Glomerular endothelial cell (primary cell): Measurements from ENCODE around the gene MAP7D3. TPM values are rescaled to one million over a fixed set of nuclear protein-coding genes. Genes with fewer than 3 reads are reported as not detected.
A peak's percentile ranks its signal among the peaks of the same experiment; 100 is the strongest.
"Not testable (repeated sequence)": the region's sequence is repeated elsewhere in the genome, so short reads cannot be mapped to it uniquely, and the experiment has no call there.

Experiments used
- DNase-seq: peaks from one replicate; pipeline ENCODE4 v3.0.0-alpha.2; 2011; ENCODE audit warnings: low read depth, low spot score; ENCODE audit errors: extremely low read depth
- total RNA-seq: library from RNA; depleted of rRNA; stranded (reverse); fragments of >200 nt; gene quantifications from 2 replicates; pipeline ENCODE4 v1.2.3, GENCODE V29; 2015

The MAP7D3 gene
- total RNA-seq, 1 donor from 2014 or later = 29.6 TPM

DNA sequence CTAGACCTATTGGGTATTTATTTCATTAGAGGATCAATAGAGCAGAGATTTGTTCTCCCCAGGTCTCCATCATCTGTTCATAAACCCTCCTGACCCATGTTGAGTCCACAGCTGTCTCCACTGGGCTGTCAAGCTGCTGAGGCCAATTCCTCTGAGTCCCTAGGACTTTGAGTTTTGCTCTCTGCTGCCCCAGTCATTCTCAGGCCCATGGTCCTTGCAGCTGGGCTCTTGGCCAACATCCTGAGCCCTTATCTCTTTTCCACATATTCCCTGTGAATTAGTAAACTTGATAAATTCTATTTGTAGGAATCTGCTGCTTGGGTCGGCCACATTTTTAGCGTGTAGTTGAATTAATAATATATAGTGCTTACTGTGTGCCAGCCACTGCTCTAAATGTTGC lies 62.0 kb downstream of the MAP7D3 start:
- DNase-seq = no peak

DNA sequence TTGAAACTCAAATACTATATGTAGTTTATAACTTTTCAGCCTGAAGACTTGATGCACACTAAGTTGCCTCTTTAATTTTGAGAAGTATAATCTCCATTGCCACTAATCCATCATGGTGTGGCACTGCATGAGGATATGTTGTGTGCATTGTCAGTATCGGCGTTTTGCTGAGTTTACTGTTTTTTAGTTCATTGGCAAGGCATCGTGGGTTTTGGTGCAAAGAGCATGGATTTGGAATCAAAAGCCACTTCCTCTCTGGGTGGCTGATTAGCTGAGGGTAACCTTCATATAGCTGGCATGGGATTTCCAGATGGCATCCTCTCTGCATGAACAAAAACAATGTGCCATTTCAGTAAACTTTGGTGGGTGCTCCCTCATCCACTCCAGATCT lies 65.2 kb downstream of the MAP7D3 start:
- no peak for DNase-seq

DNA sequence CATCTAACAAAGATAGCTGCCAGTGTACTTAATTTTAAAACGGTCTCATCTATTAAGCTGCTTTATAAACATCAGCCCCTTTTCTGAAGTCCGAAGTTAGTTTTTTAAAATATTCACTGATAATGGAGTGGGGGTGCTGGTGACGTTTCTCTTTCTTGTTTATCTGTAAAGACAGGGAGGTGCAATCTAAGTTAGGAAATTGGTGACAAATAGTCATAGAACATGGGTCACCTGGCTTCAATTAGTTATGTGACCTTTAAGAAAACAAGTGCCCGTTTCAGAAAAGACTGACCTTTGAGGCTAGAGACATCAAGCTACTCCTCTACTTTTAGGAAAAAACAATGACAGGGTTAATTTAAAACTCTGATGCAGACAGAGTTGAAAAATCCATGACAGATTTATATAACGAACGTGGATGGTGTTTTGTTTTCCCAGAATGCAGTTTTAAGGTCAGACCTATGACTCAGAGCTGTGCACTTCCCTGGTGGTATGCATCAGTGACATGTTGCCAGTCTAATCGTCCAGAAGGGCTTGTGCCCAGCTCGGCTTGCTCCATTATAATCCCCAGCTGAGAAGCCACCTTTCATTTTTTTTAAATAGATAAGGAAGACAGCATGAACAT lies 65.7 kb downstream of the MAP7D3 start:
- no peak for DNase-seq

DNA sequence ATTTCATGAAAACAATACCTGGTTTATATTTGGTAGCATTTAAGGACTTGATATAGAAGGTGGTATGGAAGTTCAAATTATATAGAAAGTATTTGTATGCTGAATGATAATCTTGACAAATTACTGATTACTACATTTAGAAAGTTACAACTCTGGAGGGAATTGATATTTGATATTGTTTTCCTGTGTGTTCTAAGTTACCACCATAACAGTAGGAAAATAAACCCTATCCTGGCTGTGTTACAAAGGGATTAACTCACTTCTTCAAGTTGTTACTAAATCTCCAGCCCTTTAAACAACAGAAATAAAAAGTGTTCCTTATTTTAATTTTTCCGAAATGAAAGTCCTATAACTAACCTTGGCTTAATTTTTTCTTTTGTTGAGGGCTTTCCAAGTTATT lies 67.3 kb downstream of the MAP7D3 start:
- DNase-seq = no peak

DNA sequence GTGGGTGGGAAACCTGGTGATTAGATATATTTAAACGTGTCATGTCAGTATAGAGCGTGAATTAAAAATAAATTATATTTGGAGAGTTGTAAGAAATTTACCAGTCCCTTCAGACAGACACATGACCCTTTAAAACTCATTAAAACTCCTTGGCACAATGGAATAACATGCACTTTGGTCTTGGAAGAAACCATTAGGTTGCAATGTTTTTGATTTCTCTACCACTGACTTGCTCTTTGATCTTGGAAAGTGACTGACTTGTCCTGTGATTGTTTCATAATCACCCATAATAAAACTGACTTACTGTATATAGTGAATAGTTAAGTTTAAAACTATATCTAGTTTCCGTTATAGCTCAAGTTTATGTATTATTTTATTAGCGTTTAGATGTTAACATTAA lies 68.0 kb downstream of the MAP7D3 start:
- DNase-seq = no peak

DNA sequence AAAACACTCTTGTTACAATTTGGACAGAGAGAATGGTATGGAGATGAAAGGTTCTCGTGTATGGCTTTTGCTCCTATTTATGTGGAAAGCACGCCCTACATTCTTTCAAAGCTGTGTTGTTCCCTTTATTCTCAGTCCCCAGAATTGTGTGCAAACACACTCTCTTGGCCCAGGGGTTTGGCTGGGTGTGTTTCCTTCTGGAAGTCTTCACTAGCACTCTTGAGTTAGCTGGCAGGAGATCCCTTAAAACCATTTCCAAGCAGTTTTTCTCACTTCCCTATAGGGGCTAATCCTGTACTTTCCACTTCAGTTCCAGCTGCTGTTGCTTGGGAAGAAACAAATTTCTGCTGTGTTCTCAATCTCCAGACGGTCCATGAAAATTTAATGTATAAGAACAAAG lies 68.8 kb downstream of the MAP7D3 start:
- no peak for DNase-seq

DNA sequence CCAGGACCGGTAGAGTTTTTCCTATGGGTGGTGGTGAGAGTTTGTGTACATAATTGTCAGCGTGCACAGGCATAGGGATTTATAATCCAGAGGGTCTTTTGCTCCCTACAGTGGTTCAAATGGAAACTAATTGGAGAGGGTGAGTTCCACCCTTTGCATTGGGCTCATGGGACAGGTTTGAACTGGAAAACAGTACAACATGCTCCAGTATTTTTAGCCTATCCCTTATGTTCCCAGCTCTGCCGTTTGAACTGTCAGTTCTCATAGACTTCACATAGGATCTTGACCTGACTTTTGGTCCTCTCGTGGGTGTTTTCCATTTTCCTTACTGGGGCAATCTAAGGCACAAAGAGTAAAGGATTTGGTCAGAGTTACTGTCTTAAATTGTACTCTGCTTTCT lies 72.1 kb downstream of the MAP7D3 start:
- no peak for DNase-seq

DNA sequence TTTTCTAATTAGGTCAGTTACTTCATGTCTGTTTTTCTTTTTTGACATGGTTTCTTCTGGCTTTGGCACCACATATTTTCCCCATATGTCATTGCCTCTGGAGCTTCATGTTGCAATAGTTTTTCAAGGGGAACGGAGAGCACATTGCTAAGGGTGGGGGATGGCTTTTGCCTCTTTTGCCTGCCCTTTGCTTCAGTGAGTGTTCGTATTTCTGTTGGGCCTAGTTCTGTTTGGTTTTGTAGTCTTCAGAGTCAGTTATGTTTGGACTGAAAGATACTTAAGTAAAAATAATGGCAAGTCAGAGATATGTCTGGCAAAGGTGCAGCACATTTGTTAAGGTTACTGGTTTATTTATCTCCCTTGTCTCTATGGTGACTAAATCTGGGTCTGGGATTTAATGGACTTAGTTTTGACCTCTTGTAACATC lies 74.8 kb downstream of the MAP7D3 start:
- no peak for DNase-seq

DNA sequence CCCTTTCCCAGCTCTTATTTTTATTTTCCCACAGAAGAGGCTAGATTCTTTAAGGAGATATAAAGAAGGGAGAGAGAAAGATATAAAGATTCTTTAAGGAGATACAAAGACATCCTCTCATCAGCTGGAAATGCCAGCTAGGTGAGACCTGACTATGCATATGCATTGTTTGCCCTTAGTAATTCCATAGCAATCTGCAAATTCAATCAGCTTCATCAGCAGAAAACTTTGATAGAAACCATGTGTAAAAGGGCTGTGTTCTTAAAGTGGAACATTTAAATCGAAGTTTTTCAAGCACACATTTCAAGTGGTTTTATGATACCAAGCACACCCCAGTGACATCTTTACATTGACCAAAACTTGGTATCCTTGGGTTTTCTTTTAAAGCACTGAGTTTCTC lies 79.8 kb downstream of the MAP7D3 start:
- no peak for DNase-seq

DNA sequence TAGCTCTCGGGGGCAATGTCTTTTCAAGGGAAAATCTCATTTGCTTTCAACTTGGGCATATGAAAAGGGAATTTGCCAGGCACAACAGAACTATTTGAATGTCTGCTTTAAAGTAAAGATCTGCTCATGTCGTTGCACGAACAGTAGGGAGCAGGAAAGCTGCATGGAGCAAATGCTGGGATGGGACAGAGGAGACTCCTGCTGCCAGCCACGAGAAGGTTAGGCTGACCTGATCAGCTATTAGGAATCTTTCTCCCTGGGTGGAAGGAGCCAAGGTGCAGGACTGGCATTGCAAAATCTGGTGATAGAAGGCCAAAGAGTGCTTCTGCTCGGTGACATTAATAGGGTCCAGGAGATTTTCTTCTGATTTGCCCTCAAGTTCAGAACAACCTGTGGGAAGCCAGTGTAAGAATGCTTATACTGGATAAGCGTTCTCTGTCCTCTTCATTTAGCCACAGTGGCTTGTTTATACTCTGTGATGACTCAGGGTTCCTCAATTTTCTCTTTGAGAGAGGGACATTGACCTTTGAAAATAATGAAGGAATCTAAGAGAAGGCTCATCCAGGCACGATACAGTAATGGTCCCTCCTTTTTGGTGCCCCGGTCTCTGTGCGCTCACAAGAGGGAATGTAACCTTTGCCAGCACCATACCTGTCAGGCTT lies 80.9 kb downstream of the MAP7D3 start:
- DNase-seq = no peak

DNA sequence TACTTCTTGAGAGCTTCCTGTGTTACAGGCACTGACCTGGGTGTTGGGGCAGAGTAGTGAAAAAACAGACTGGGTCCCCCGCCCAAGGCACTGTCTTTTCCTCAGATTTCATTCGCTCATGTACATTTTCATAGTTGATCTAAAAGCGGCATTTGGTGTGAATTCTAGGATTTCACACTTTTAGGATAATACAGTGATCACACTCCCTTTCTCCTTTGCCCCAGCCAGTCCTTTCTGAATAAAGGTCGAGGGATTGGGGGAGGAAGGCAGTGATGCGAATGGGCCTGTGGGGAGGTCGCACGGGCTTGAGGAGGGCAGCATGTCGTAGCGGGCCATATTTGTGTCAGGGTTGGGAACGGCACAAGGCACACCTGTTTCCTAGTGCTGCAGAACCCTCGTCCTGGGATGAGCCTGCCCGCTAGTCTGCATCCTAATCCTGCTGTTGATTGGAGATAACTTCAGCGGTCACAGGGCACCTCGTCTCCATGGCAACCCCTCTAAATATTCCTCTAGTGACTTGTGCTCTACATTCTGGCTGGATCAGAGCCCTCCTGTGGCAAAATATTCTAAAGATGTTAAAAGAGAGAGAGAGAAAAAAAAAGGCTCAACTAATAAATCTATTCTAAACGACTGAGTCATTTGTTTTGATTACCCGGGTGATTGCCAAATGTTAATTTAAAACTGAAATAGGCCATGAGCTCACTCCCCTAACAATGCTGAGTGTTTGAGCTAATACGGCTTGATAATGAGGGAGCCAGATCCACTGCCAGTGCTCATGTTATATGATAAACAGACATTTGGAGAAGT lies 82.1 kb downstream of the MAP7D3 start:
- peak; percentile 68 for DNase-seq

DNA sequence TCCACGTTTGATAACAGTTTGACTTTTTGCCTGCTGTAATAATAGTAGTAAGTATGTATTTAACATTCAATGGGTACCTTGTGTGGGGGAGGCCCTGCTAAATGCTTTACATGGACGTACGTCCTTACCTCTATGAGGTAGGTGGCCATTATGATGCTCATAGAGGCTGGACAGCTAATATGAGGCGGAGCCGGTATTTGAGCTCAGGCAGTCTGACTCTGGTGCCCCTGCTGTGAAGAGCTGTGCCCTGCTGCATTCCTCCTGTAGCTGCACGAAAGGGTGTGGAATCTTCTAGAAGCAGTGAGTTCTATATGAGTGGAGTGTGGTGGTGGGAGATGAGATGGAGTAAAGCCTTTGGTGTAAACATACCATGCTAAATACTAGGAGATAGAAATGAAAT lies 83.2 kb downstream of the MAP7D3 start:
- DNase-seq = not testable (repeated sequence)

DNA sequence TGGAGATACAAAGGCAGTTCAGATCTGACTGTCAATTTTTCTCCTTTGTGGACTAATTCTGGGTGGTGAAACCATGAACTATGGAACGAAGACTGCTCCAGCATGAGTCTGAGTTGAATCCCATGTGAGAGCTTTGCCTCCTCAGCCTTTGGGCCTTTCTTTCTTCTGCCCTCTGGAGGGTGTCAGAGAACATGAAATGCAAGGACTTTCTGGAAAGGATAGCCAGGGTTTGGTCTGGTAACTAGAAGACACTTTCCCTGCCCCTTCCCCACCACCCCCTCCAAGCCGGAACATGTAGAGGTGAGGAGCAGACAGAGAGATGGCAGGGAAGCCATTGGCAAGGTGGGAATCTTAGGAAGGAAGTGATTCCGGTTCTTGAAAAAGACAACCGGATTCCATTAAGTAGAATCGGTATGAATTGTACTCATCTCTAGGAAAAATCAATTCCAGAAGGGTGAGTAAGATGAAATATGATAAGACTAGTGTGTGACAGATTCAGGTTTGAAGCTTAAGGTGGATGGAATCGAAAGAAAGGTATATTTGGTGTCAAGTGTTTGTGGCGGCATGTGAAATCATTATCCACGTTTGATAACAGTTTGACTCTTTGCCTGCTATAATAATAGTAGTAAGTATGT lies 84.9 kb downstream of the MAP7D3 start:
- no peak for DNase-seq

DNA sequence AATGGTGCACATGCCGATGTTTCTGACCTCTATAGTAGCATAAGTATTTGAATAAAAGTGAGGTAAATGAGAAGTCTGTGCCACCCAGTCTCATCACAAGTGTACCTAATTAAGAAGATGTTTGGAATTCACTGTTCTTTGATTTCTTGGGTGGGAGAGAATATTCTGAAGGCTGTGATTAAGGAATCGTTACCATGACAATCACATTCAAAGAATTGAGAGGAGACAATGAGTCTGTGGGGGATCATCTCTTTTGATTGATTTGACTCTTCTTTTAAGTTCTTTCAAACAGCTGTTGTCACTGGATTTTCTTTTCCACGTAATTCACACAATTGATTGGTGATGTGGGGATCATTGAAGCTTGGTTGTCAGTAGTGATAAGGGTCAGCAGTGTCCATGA lies 85.8 kb downstream of the MAP7D3 start:
- DNase-seq = no peak

DNA sequence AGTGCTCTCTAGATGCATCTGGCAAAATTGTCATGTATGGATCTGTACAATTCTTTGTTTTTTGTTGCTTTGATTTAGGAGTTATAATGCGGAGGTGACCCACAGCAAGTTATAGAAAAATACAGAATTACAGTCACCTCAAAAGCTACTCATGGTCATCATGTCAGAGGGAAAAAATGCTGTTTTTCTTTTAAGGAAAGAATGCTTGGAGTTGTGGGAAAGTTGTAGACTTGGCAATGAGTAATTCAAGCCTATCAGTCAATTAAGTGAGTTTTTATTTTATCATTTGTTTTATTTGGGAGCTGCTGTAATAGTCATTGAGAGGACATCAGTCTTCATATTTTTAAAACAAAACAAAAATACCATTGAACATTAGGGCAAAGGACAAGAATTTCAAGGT lies 87.5 kb downstream of the MAP7D3 start:
- DNase-seq = no peak

Other genes with a start within 250 kb of the MAP7D3 start
- gene FHL1, start 103.9 kb downstream of the MAP7D3 start, total RNA-seq = 68.3 and 82.2 TPM in 2 replicates
- gene ADGRG4, start 49.6 kb upstream of the MAP7D3 start, total RNA-seq = 0.29 and 0.47 TPM in 2 replicates
- not detected in 2 replicates for gene BRS3, start 236.5 kb upstream of the MAP7D3 start, total RNA-seq
- gene HTATSF1, start 246.2 kb upstream of the MAP7D3 start, total RNA-seq = 36.3 and 38.3 TPM in 2 replicates